ENCODE measurements around the gene TOX2. TPM values are rescaled to one million over a fixed set of nuclear protein-coding genes. Genes with fewer than 3 reads are reported as not detected.
A peak's percentile ranks its signal among the peaks of the same experiment; 100 is the strongest.

Gene TOX2, protein sequence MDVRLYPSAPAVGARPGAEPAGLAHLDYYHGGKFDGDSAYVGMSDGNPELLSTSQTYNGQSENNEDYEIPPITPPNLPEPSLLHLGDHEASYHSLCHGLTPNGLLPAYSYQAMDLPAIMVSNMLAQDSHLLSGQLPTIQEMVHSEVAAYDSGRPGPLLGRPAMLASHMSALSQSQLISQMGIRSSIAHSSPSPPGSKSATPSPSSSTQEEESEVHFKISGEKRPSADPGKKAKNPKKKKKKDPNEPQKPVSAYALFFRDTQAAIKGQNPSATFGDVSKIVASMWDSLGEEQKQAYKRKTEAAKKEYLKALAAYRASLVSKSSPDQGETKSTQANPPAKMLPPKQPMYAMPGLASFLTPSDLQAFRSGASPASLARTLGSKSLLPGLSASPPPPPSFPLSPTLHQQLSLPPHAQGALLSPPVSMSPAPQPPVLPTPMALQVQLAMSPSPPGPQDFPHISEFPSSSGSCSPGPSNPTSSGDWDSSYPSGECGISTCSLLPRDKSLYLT
- 1 to 10 TPM; 4.0 to 6.1 TPM for total RNA-seq

- Histone ChIP-seq H3K9ac (ENCODE audit: low read depth in 2 of 2, low read length in 2 of 2) (peak within 1 kb of the TSS; percentile 21 to 68), H3K27ac (no peak within 1 kb of the TSS), H3K27me3 (peaks cover 20% of the 10 kb centered on the region), H3K4me1 (no peaks in the 10 kb centered on the region), H3K4me3 (peak within 1 kb of the TSS; percentile 47), H3K36me3 (no peaks in the 10 kb centered on the region), H3K9me3 (no peaks in the 10 kb centered on the region)
- peak; percentile 62 for DNase-seq
- TF ChIP-seq CTCF (IDR thresholded peaks at IDR 0.05): no peak
- intact Hi-C loops (cut with DNase I): no loop called here
Measured at GRCh38 chr20:43914311-43915210, at the start of gene TOX2. Gene TOX2, plus strand, starts transcription at chr20:43914852. Its CDS starts 40 bp downstream, at chr20:43914892.

- Histone ChIP-seq H3K27ac (no peak overlapping the region), H3K27me3 (no peaks in the 10 kb centered on the region), H3K4me3 (no peak overlapping the region), H3K4me1 (no peaks in the 10 kb centered on the region), H3K9me3 (no peaks in the 10 kb centered on the region), H3K36me3 (no peaks in the 10 kb centered on the region), H3K9ac (ENCODE audit: low read depth in 2 of 2, low read length in 2 of 2) (no peak overlapping the region)
- intact Hi-C loops (cut with DNase I): no loop called here
- no peak for TF ChIP-seq CTCF (IDR thresholded peaks at IDR 0.05)
- DNase-seq: no peak
Measured at GRCh38 chr20:43868091-43868490, 46.6 kb upstream of the TOX2 start.

- intact Hi-C loops (cut with DNase I): no loop called here
Measured at GRCh38 chr20:43870484-43870883, 44.2 kb upstream of the TOX2 start.

GRCh38 chr20:43878776-43879175, 35.9 kb upstream of the TOX2 start:
- no peak for DNase-seq
- intact Hi-C loops (cut with DNase I): no loop called here
- Histone ChIP-seq H3K4me1 (no peaks in the 10 kb centered on the region), H3K4me3 (no peak overlapping the region), H3K9me3 (no peaks in the 10 kb centered on the region), H3K27me3 (no peaks in the 10 kb centered on the region), H3K36me3 (no peaks in the 10 kb centered on the region), H3K9ac (ENCODE audit: low read depth in 2 of 2, low read length in 2 of 2) (no peak overlapping the region), H3K27ac (no peak overlapping the region)
- no peak for TF ChIP-seq CTCF (IDR thresholded peaks at IDR 0.05)

More at GRCh38 chr20:43870484-43870883, 44.2 kb upstream of the TOX2 start:
- H3K36me3 ChIP-seq: no peaks in the 10 kb centered on the region
- no peak overlapping the region for H3K9ac ChIP-seq (ENCODE audit: low read depth in 2 of 2, low read length in 2 of 2)
- H3K9me3 ChIP-seq: no peaks in the 10 kb centered on the region
- DNase-seq: no peak
- no peak for TF ChIP-seq CTCF (IDR thresholded peaks at IDR 0.05)
- H3K4me1 ChIP-seq: no peaks in the 10 kb centered on the region
- no peaks in the 10 kb centered on the region for H3K27me3 ChIP-seq
- H3K27ac ChIP-seq: no peak overlapping the region
- no peak overlapping the region for H3K4me3 ChIP-seq

DNA sequence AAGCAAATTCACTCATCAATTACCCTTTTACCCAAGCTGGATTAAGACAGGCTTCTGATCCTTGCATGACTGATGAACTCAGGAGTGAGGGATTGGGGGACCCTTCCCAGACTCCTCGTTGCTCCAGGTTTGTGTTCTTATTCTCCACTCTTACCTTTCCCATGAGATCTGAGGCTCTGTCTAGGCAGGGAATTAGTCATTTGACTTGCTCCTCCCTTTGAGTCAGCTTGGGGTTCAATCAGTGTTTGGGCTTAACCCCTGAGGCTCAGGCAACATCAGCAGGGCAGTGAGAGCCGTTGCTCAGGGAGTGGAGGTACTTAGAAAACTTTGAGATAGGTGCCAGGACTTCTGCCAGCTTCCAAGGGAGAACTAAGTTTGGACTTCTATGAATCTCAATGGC, 20.7 kb upstream of the TOX2 start:
- TF ChIP-seq CTCF (IDR thresholded peaks at IDR 0.05): no peak
- H3K36me3 ChIP-seq: no peaks in the 10 kb centered on the region
- no peaks in the 10 kb centered on the region for H3K4me1 ChIP-seq
- H3K27me3 ChIP-seq: no peaks in the 10 kb centered on the region
- no peak overlapping the region for H3K4me3 ChIP-seq
- no peak for DNase-seq
- intact Hi-C loops (cut with DNase I): no loop called here
- H3K9me3 ChIP-seq: no peaks in the 10 kb centered on the region
- no peak overlapping the region for H3K27ac ChIP-seq
- H3K9ac ChIP-seq (ENCODE audit: low read depth in 2 of 2, low read length in 2 of 2): no peak overlapping the region
